ENCODE data around the gene CCDC91. TPM values are rescaled to one million over a fixed set of nuclear protein-coding genes. Genes with fewer than 3 reads are reported as not detected.

The CCDC91 gene
- total RNA-seq, 4 donors from 2014 or later = 24.3 to 65.2 (median 34.3) TPM

GRCh38 chr12:28558250-28558649 lies 368.0 kb downstream of the CCDC91 start:
- H3K4me3 ChIP-seq = no peak overlapping the region
- no peaks in the 10 kb centered on the region for H3K27me3 ChIP-seq
- H3K4me1 ChIP-seq = no peaks in the 10 kb centered on the region
- no peak overlapping the region for H3K27ac ChIP-seq
- no peaks in the 10 kb centered on the region for H3K36me3 ChIP-seq
- DNase-seq = no peak
- H3K9me3 ChIP-seq = no peaks in the 10 kb centered on the region
- TF ChIP-seq, protein P1, sequence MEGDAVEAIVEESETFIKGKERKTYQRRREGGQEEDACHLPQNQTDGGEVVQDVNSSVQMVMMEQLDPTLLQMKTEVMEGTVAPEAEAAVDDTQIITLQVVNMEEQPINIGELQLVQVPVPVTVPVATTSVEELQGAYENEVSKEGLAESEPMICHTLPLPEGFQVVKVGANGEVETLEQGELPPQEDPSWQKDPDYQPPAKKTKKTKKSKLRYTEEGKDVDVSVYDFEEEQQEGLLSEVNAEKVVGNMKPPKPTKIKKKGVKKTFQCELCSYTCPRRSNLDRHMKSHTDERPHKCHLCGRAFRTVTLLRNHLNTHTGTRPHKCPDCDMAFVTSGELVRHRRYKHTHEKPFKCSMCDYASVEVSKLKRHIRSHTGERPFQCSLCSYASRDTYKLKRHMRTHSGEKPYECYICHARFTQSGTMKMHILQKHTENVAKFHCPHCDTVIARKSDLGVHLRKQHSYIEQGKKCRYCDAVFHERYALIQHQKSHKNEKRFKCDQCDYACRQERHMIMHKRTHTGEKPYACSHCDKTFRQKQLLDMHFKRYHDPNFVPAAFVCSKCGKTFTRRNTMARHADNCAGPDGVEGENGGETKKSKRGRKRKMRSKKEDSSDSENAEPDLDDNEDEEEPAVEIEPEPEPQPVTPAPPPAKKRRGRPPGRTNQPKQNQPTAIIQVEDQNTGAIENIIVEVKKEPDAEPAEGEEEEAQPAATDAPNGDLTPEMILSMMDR (IDR thresholded peaks at IDR 0.05) = no peak
- TF ChIP-seq POLR2A (IDR thresholded peaks at IDR 0.05) = no peak

DNA sequence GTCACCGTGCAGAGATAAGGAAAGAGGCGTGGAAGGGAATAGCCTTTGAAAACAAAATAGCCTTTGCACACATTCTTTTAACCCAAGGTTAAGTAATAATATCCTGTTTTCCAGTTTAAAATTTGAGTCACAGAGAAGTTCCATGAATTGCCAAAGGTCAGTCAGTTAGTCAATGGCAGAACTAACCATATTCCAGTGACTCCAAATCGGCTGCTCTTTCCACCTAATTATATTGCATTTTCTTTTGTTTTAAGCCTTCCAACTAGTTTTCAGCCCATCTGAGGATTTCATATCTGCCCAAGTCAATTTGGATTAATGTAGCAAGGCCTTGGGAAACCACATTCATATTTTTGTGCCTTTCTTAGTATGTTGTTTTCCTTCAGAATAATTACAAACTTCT lies 373.0 kb downstream of the CCDC91 start:
- no peaks in the 10 kb centered on the region for H3K4me1 ChIP-seq
- H3K36me3 ChIP-seq = no peaks in the 10 kb centered on the region
- H3K9me3 ChIP-seq = no peaks in the 10 kb centered on the region
- no peak overlapping the region for H3K4me3 ChIP-seq
- H3K27ac ChIP-seq = no peak overlapping the region
- TF ChIP-seq, protein P1 (IDR thresholded peaks at IDR 0.05) = no peak
- no peak for TF ChIP-seq POLR2A (IDR thresholded peaks at IDR 0.05)
- no peaks in the 10 kb centered on the region for H3K27me3 ChIP-seq
- no peak for DNase-seq

GRCh38 chr12:28563936-28564335 lies 373.7 kb downstream of the CCDC91 start:
- Histone ChIP-seq H3K4me3 (no peak overlapping the region), H3K27me3 (no peaks in the 10 kb centered on the region), H3K27ac (no peak overlapping the region), H3K4me1 (no peaks in the 10 kb centered on the region), H3K36me3 (no peaks in the 10 kb centered on the region), H3K9me3 (no peaks in the 10 kb centered on the region)
- TF ChIP-seq POLR2A (IDR thresholded peaks at IDR 0.05) = no peak
- DNase-seq = no peak

DNA sequence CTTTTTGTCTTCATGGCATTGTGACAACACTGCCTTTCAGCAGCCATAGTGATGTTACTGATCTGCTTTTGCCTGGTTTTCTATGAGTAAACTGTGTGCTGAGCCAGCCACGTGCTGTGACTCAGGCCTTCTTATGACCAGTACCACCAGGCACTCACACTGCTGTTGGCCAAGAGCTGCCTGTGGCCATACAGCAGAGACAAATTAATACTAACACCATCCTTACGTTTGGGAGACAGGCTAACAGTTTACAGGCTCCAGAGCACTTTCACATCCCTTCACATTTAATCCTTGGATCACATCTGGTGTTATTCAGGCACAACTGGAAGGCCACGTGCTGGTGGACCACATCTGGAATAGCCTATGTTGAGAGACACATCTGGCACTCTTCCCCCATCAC lies 377.9 kb downstream of the CCDC91 start:
- Histone ChIP-seq H3K4me3 (no peak overlapping the region), H3K36me3 (no peaks in the 10 kb centered on the region), H3K27ac (no peak overlapping the region), H3K4me1 (no peaks in the 10 kb centered on the region), H3K9me3 (no peaks in the 10 kb centered on the region), H3K27me3 (no peaks in the 10 kb centered on the region)
- no peak for DNase-seq
- no peak for TF ChIP-seq POLR2A (IDR thresholded peaks at IDR 0.05)
- TF ChIP-seq, protein P1 (IDR thresholded peaks at IDR 0.05) = no peak

DNA sequence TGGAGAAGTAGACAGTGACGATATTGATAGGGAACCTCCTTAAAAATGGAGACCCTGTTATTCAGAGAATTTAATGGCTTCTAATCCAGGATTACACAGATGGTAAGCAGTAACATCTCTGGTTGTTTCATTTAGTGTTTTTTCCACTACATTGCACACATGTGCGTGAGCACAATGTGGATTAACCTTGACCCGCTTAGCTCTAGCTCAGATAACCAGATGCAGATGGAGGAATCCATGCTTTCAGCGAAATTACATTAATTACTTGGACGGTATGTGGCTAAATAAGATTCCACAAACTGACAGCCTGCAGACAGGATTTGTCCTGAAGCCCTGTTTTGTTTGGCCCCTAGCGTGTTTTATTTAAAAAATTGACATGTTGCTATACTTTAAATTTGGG lies 378.4 kb downstream of the CCDC91 start:
- Histone ChIP-seq H3K9me3 (no peaks in the 10 kb centered on the region), H3K27ac (no peak overlapping the region), H3K4me3 (no peak overlapping the region), H3K36me3 (no peaks in the 10 kb centered on the region), H3K27me3 (no peaks in the 10 kb centered on the region), H3K4me1 (no peaks in the 10 kb centered on the region)
- TF ChIP-seq POLR2A (IDR thresholded peaks at IDR 0.05) = no peak
- TF ChIP-seq, protein P1 (IDR thresholded peaks at IDR 0.05) = no peak
- no peak for DNase-seq

DNA sequence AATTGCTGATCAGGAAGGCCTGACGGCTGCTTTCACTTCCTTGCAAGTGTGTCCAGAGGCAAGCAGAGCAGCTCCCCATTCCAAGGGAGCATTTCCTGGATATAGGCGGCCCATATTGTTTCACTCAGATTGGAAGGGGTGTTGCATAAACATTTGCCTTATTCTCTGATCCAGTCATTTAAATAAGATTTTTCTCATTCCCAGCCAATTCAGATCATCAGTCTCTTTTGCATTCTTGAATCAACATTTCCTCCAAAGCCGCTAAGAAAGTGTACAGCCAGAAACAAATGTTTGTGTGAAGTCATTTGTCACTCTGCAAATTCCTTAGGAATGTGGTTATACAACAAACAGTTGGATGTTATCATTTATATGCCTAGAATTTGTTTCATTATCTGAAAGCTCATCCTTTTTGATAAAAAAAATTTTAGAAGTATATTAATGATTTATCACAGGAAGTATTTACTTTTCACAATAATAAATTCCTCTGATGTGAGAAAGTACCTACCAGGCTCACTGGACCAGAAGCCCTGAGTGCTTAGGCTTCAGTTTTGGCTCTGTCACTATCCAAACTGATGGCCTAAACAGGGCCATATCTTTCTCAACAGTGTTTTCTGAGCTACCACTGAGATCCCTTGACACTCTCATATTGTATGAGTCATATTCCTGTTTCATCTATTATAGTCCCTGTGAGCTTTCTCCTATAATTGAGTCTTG lies 379.6 kb downstream of the CCDC91 start:
- no peaks in the 10 kb centered on the region for H3K9me3 ChIP-seq
- no peaks in the 10 kb centered on the region for H3K36me3 ChIP-seq
- no peaks in the 10 kb centered on the region for H3K4me1 ChIP-seq
- H3K27ac ChIP-seq = peak overlapping the region in 2 of 4 donors; percentile 32 to 34
- H3K27me3 ChIP-seq = no peaks in the 10 kb centered on the region
- TF ChIP-seq POLR2A (IDR thresholded peaks at IDR 0.05) = no peak
- TF ChIP-seq, protein P1 (IDR thresholded peaks at IDR 0.05) = no peak
- no peak for DNase-seq
- no peak overlapping the region for H3K4me3 ChIP-seq

Data from Peyer's patch (tissue), 4 donors.